ENCODE results near the gene PLA2G5. TPM values are rescaled to one million over a fixed set of nuclear protein-coding genes. Genes with fewer than 3 reads are reported as not detected.
"Not testable (repeated sequence)": the region's sequence is repeated elsewhere in the genome, so short reads cannot be mapped to it uniquely, and the experiment has no call there.

Gene PLA2G5
- not detected in 2 replicates for total RNA-seq (2014; rRNA removed; shearing (Covaris generic); ENCODE audit: low replicate concordance)

- in situ Hi-C loops (cut with HindIII; ENCODE audit: low pct_unique_long_range_greater_than_20kb, low sequenced_read_pairs), result no loop called here
- DNase-seq (ENCODE audit: low read depth), result no peak
Measured at GRCh38 chr1:20069874-20070273, at the start of gene PLA2G5. TSS of gene PLA2G5 (plus strand) at chr1:20070194. CDS start at chr1:20084831, 14,637 bp downstream.

- DNase-seq (ENCODE audit: low read depth), result no peak
- in situ Hi-C loops (cut with HindIII; ENCODE audit: low pct_unique_long_range_greater_than_20kb, low sequenced_read_pairs), result no loop called here
Measured at GRCh38 chr1:20028125-20028524, 41.9 kb upstream of the PLA2G5 start.

GRCh38 chr1:20028726-20029125 is 41.3 kb upstream of the PLA2G5 start:
- no peak for DNase-seq (ENCODE audit: low read depth)
- in situ Hi-C loops (cut with HindIII; ENCODE audit: low pct_unique_long_range_greater_than_20kb, low sequenced_read_pairs), result no loop called here

DNA sequence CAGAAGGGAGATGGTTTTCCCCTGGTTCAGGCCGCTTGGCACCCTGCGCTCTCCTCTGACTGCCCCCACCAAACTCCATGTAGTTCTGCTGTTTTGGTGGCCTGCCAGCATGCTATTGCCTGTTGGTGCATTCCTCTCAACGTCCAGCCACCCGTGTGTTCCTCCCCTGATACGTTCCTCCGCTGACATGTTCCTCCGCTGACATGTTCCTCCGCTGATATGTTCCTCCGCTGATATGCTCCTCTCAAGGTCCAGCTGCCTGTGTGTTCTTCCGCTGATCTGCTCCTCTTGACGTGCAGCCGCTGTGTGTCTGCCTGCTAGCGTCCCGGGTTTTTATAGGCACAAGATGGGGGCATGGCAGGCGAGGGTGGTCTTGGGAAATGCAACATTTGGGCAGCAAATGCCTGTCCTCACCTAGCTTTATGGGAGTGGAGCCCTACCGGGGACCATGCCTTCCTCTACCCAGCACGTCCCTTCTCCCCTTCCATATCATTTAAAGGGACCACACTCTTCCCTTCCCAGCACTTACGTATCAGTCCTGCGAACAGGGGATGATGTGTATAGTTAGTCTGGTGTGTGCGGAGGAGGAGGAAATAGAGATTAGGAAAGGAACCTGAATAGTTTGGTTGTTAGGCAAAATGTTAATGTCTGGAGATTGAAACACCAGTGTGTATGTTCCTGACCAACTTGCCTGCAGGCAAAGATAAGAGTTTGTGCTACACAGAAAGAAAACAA is 40.6 kb upstream of the PLA2G5 start:
- no peak for DNase-seq (ENCODE audit: low read depth)
- in situ Hi-C loops (cut with HindIII; ENCODE audit: low pct_unique_long_range_greater_than_20kb, low sequenced_read_pairs), result no loop called here

- DNase-seq (ENCODE audit: low read depth); in situ Hi-C loops (cut with HindIII; ENCODE audit: low pct_unique_long_range_greater_than_20kb, low sequenced_read_pairs): not testable (repeated sequence)
Measured at GRCh38 chr1:20030436-20031151, 39.4 kb upstream of the PLA2G5 start.

DNA sequence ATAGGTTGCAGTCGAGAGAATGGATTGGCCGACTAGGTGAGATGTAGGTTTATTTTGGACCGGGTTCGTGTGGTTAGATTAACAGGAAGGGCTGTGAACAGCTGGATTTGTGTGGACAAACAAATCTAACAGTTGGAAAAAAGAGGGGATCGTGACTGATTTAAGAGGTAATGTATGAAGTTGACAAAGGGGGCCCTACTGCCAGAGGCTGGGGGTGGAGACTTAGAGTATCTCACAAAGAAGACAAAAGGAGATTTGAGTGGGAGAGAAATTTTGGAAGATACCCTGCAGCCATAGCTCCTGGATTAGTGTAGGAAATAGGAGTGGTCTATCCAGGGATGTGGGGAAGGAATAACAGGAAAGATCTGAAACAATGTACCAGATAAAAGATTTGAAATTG is 38.8 kb upstream of the PLA2G5 start:
- DNase-seq (ENCODE audit: low read depth), result no peak
- in situ Hi-C loops (cut with HindIII; ENCODE audit: low pct_unique_long_range_greater_than_20kb, low sequenced_read_pairs), result no loop called here

DNA sequence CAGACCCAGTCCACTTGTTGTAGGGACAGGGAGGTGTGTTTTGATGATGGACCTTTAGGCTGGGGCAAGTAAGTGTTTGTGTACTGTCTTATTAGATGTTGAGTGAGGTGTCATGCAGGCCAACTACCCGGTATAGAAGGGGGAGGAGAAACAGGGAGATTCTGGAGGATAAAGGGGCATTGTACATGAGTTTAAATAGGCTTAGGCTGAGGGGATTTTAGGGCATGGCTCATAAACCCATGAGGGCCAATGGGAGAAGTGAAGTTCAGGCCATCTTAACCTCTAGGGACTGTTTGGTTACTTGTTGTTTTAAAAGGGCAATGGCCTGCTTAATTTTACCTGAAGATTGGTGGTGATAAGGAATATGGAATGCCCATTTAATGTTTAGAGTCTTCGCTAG is 38.2 kb upstream of the PLA2G5 start:
- DNase-seq (ENCODE audit: low read depth), result no peak
- in situ Hi-C loops (cut with HindIII; ENCODE audit: low pct_unique_long_range_greater_than_20kb, low sequenced_read_pairs), result no loop called here

DNA sequence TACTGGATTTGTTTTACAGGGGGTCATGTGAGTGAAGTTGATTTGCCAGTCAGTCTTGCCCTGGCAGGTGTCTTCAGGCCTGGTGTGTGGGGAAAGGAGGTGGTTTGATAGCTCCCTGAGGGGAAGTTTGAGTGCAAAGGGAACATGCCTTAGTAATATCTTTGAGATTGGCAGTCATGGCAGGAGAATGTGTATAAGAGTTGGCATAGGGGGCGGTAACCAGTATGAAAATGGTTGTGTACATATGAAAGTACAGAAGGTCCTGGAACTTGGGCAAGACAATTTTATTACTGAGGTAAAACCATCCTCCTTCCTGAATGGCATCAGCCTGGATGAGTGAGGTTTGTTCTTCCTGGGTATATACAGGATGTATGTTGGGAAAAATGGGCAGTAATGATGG is 37.6 kb upstream of the PLA2G5 start:
- DNase-seq (ENCODE audit: low read depth), result no peak
- in situ Hi-C loops (cut with HindIII; ENCODE audit: low pct_unique_long_range_greater_than_20kb, low sequenced_read_pairs), result no loop called here

DNA sequence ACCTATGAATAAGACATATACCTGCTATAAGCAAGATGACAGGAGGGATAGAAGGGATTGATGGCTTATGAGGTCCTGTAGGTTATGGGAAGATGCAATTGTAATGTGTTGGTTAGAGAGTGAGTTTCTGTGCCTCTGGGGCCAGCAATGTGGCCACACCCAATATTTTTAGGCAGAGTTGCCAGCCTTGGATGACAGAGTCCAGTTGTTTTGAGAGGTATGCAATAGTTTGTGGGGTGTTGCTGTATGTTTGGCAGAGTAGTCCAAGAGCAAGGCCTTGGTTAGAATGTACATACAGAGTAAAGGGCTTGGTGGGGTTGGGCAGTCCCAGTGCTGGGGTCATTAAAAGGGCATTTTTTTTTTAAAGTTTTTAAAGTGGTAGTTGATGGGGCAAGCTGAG is 36.6 kb upstream of the PLA2G5 start:
- DNase-seq (ENCODE audit: low read depth), result no peak
- in situ Hi-C loops (cut with HindIII; ENCODE audit: low pct_unique_long_range_greater_than_20kb, low sequenced_read_pairs), result no loop called here

- DNase-seq (ENCODE audit: low read depth), result no peak
- in situ Hi-C loops (cut with HindIII; ENCODE audit: low pct_unique_long_range_greater_than_20kb, low sequenced_read_pairs), result no loop called here
Measured at GRCh38 chr1:20035114-20035513, 34.9 kb upstream of the PLA2G5 start.

GRCh38 chr1:20037877-20038276 is 32.1 kb upstream of the PLA2G5 start:
- in situ Hi-C loops (cut with HindIII; ENCODE audit: low pct_unique_long_range_greater_than_20kb, low sequenced_read_pairs), result no loop called here

GRCh38 chr1:20047096-20047495 is 22.9 kb upstream of the PLA2G5 start:
- in situ Hi-C loops (cut with HindIII; ENCODE audit: low pct_unique_long_range_greater_than_20kb, low sequenced_read_pairs), result no loop called here
- no peak for DNase-seq (ENCODE audit: low read depth)

More at GRCh38 chr1:20037877-20038276, 32.1 kb upstream of the PLA2G5 start:
- no peak for DNase-seq (ENCODE audit: low read depth)

- DNase-seq (ENCODE audit: low read depth), result no peak
- in situ Hi-C loops (cut with HindIII; ENCODE audit: low pct_unique_long_range_greater_than_20kb, low sequenced_read_pairs), result no loop called here
Measured at GRCh38 chr1:20048563-20048962, 21.4 kb upstream of the PLA2G5 start.

GRCh38 chr1:20049056-20049798 is 20.8 kb upstream of the PLA2G5 start:
- in situ Hi-C loops (cut with HindIII; ENCODE audit: low pct_unique_long_range_greater_than_20kb, low sequenced_read_pairs); DNase-seq (ENCODE audit: low read depth): not testable (repeated sequence)

- peak; percentile 17 for DNase-seq (ENCODE audit: low read depth)
- in situ Hi-C loops (cut with HindIII; ENCODE audit: low pct_unique_long_range_greater_than_20kb, low sequenced_read_pairs), result no loop called here
Measured at GRCh38 chr1:20051218-20051829, 18.7 kb upstream of the PLA2G5 start.

DNA sequence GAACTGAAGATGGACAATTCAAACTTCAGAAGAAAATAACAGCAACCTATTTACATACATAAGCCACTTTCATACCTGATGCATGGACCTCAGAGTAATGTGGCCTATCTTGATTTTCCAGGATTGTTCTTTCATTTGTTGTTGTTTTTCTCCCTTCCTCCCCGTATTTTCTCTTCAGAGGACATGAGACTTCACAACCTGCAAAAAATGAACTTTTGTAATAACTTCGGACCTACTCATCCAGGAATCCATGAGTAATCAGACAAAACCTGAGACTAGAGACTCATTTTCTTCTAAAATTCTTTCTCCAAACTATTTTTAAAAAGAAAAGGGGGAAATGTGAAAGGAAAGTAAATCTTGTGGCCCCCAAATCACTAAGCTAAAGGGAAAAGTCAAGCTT is 17.6 kb upstream of the PLA2G5 start:
- no peak for DNase-seq (ENCODE audit: low read depth)
- in situ Hi-C loops (cut with HindIII; ENCODE audit: low pct_unique_long_range_greater_than_20kb, low sequenced_read_pairs), result no loop called here

- DNase-seq (ENCODE audit: low read depth), result no peak
- in situ Hi-C loops (cut with HindIII; ENCODE audit: low pct_unique_long_range_greater_than_20kb, low sequenced_read_pairs), result no loop called here
Measured at GRCh38 chr1:20057886-20058420, 12.0 kb upstream of the PLA2G5 start.

DNA sequence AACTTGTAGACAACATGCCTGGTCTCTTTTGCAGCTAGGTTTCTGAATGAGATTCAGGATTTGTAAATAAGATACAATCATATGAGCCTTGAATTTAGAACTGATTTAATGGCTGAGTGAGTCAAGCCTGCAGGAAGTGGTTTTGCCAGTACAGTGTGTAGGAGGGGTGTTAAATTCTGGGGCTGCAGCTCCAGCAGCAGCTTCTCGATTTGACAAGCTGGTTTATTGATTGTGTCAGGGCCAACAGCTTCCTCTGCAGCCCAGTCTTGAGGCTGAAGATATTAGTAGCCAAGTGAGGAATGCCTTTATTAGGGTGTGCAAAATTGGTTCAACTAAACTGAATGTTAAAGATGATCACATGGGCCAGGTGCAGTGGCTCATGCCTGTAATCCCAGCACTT is 11.5 kb upstream of the PLA2G5 start:
- in situ Hi-C loops (cut with HindIII; ENCODE audit: low pct_unique_long_range_greater_than_20kb, low sequenced_read_pairs), result no loop called here
- no peak for DNase-seq (ENCODE audit: low read depth)
